KOPT-K1 (cell line): ENCODE measurements around the gene CAB39.

Experiments used
- H3K27ac ChIP-seq: fragments of 200-600 bp; sonication (generic); 2 replicates; pipeline ENCODE4 v1.5.1; 2016; ENCODE audit warnings: antibody characterized with exemption, mild to moderate bottlenecking, low read depth, low read length; ENCODE audit not compliant: poor library complexity, severe bottlenecking
- H3K36me3 ChIP-seq: fragments of 200-600 bp; sonication (generic); 2 replicates; pipeline ENCODE4 v1.5.1; 2017; ENCODE audit warnings: antibody characterized with exemption, mild to moderate bottlenecking, low read length, moderate library complexity; ENCODE audit not compliant: insufficient read depth
- H3K9me3 ChIP-seq: fragments of 200-600 bp; sonication (generic); 2 replicates; pipeline ENCODE4 v1.5.1; 2017; ENCODE audit warnings: antibody characterized with exemption, low read length, mild to moderate bottlenecking; ENCODE audit not compliant: insufficient read depth, poor library complexity, severe bottlenecking

CAB39 gene

DNA sequence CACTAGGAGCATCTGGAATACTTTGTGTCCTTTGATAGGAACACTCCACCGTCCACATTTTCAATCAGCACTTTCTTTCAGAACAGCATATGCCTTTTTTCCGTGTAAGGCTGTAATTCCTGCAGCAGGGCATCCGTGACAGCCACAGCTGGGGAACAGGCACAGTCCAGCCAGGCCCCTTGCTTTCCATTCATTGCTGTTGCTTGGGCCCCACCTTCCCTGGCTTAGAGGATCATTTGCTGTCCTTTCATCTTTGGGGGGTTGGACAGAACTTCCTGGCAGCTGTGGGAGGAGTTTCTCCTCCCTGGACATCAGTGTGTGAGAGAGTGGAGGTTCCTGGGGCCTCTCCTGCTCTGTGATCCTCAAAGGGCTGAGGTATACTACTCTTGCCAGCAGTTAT is 102.4 kb downstream of the CAB39 start:
- no peaks in the 10 kb centered on the region for H3K9me3 ChIP-seq
- H3K36me3 ChIP-seq: peaks cover 96% of the 10 kb centered on the region
- no peak overlapping the region for H3K27ac ChIP-seq

GRCh38 chr2:230816735-230817134 is 104.1 kb downstream of the CAB39 start:
- peaks cover 94% of the 10 kb centered on the region for H3K36me3 ChIP-seq
- H3K9me3 ChIP-seq: no peaks in the 10 kb centered on the region
- no peak overlapping the region for H3K27ac ChIP-seq

GRCh38 chr2:230819433-230819832 is 106.8 kb downstream of the CAB39 start:
- Histone ChIP-seq H3K9me3 (no peaks in the 10 kb centered on the region), H3K36me3 (peaks cover 74% of the 10 kb centered on the region), H3K27ac (no peak overlapping the region)

- Histone ChIP-seq H3K36me3 (peaks cover 54% of the 10 kb centered on the region), H3K27ac (no peak overlapping the region), H3K9me3 (no peaks in the 10 kb centered on the region)
These were observed 108.8 kb downstream of the CAB39 start for GRCh38 chr2:230821261-230821990.

DNA sequence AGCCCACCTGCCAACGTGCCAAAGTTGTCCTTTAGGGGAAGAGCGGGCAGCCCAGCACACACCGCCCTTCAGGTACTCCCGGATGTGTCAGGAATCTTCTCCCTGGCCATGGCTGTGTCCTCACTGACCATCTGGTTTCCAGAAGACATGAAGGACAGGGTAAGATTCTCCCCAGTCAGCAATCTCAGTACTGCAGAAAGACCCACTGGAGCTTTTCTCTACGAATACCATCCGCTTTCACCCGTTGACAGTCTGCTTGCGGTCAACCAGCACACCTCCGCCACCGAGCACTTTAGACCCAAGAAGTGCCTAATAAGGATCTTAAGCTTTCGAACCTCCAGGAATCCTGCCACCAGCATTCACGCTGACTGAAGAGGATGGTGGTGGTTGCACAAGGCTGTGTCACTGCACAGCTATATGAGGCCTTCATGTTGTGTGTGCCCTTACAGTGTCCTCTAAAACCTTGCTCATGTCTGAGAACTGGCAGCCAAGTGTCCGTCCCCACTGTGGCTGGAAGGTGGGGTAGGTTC is 109.4 kb downstream of the CAB39 start:
- peaks cover 48% of the 10 kb centered on the region for H3K36me3 ChIP-seq
- H3K27ac ChIP-seq: no peak overlapping the region
- H3K9me3 ChIP-seq: no peaks in the 10 kb centered on the region

DNA sequence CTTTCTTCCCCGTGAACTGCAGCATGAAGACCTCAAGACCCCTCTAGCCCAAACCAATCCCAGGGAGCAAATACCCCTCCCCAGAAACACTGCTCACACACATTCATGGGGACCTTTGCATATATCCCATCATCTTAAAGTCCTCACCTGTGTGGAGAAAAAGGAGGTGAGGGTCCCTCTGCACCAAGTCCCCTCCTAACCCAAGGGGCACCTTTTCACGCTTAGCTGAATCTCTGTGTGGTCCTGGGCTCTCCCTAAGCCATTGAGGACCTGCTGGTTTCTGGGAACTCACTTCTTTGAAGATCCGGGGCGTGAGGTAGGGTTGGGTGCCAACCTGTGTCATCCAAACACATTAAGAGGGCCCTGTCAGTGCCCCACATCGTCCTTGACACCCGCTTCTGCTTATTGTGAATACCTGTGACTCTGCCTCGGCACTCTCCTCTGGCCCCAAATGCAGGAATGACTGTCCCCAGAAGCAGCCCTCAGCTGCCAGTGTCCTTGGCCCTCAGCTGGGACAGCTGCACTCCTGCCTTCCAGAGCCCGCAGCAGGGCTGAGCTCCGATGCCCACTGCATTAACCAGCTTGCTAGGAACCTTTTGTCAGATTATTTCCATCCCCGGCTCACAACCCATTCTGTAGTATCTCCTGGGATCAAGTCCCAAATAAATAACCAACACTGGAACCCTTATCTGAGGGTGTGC is 110.8 kb downstream of the CAB39 start:
- Histone ChIP-seq H3K9me3 (no peaks in the 10 kb centered on the region), H3K27ac (no peak overlapping the region), H3K36me3 (peaks cover 34% of the 10 kb centered on the region)

GRCh38 chr2:230824406-230824978 is 111.8 kb downstream of the CAB39 start:
- peaks cover 24% of the 10 kb centered on the region for H3K36me3 ChIP-seq
- H3K9me3 ChIP-seq: no peaks in the 10 kb centered on the region
- H3K27ac ChIP-seq: no peak overlapping the region

- H3K36me3 ChIP-seq: peaks cover 17% of the 10 kb centered on the region; the same call in 1 of the 2 replicates
- no peaks in the 10 kb centered on the region for H3K9me3 ChIP-seq
- no peak overlapping the region for H3K27ac ChIP-seq
These were observed 112.7 kb downstream of the CAB39 start for GRCh38 chr2:230825354-230825753.

DNA sequence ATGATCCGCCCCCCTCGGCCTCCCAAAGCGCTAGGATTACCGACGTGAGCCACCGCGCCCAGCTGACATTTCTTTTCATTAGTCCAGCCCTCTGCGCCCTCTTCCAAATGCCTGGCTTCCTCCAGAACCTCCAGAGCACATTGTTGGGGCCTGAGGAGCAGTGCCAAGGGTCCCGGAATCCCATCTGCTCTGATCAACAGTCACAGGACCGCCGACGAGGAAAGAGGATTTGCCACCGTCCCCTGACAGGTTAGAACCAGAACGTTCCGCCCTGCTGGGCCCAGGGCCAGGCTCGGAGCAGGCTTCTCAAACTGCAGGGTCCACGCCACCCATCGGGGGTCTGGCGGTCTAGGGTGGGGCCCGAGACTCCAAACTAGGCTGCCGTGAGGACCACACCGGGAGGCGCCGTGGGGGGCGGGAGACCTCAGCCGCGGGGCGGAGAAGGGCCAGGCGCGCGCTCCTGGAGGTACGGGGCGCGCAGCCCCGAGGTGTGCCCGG is 115.2 kb downstream of the CAB39 start:
- H3K9me3 ChIP-seq: no peaks in the 10 kb centered on the region
- no peak overlapping the region for H3K27ac ChIP-seq
- H3K36me3 ChIP-seq: no peaks in the 10 kb centered on the region

DNA sequence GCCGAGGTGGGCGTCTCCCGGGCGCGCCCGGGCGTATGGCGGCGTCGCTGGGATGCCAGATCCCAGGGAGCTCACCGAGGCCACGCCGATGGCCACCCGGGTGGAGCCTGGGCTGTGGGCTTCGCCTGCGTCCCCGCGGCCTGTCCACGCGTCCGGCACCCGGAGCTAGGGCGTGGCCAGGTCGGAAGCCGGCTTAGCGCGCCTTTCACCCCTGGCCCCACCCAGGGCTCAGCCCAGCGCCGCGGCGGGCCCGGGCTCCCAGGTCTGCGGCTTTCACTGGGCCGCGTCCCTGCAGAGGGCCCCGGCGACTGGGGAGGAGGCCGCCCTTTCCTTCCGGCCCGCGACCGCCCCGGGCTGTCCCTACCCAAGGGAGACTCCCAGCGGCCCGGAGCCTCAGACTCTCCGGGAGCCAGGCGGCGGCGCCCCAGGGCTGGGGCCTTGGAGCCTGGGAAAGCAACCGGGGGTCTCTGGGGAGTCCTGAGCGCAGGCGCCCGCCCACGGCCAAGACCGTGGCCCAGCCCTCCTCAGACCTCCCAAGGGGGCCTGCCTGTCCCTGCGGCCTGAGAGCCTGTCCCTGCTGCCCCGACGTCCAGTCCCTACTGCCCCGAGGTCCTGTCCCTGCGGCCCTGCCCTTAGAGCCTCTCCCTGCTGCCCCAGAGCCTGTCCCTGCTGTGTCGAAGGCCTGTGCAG is 115.8 kb downstream of the CAB39 start:
- Histone ChIP-seq H3K27ac (no peak overlapping the region), H3K36me3 (no peaks in the 10 kb centered on the region), H3K9me3 (no peaks in the 10 kb centered on the region)

- Histone ChIP-seq H3K9me3 (no peaks in the 10 kb centered on the region), H3K27ac (no peak overlapping the region), H3K36me3 (no peaks in the 10 kb centered on the region)
These were observed 116.7 kb downstream of the CAB39 start for GRCh38 chr2:230829293-230829692.

- H3K27ac ChIP-seq: no peak overlapping the region
- H3K9me3 ChIP-seq: no peaks in the 10 kb centered on the region
- no peaks in the 10 kb centered on the region for H3K36me3 ChIP-seq
These were observed 117.3 kb downstream of the CAB39 start for GRCh38 chr2:230829959-230830358.

- Histone ChIP-seq H3K27ac (no peak overlapping the region), H3K36me3 (no peaks in the 10 kb centered on the region), H3K9me3 (no peaks in the 10 kb centered on the region)
These were observed 117.8 kb downstream of the CAB39 start for GRCh38 chr2:230830428-230830827.

GRCh38 chr2:230840301-230840700 is 127.7 kb downstream of the CAB39 start:
- no peak overlapping the region for H3K27ac ChIP-seq
- peaks cover 9% of the 10 kb centered on the region for H3K9me3 ChIP-seq
- no peaks in the 10 kb centered on the region for H3K36me3 ChIP-seq

GRCh38 chr2:230842473-230842872 is 129.8 kb downstream of the CAB39 start:
- peaks cover 9% of the 10 kb centered on the region for H3K9me3 ChIP-seq
- no peaks in the 10 kb centered on the region for H3K36me3 ChIP-seq
- H3K27ac ChIP-seq: no peak overlapping the region
